ENCODE results near the gene CCL1.
"Not testable (repeated sequence)": the region's sequence is repeated elsewhere in the genome, so short reads cannot be mapped to it uniquely, and the experiment has no call there.

The CCL1 gene

DNA sequence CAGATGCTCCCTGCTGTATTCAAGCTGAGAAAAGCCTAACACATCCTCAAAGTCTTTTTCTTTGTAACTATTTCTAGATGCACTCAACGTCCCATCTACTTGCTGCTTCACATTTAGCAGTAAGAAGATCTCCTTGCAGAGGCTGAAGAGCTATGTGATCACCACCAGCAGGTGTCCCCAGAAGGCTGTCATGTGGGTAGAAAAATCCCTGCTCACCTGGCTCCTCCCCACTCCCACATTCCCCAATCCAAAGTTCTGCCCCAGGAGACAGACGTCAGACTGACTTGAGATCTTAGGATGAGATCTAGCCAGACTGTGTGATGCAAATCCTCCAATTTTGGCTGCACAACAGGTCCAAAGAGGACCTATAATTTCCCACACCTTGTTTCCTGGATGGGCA is 5.6 kb downstream of the CCL1 start:
- no peak overlapping the region for H3K4me3 ChIP-seq (ENCODE audit: low read depth, low read length)
- H3K9me3 ChIP-seq (ENCODE audit: control insufficient read depth, insufficient read depth, low read length) = no peaks in the 10 kb centered on the region
- H3K9ac ChIP-seq (ENCODE audit: low read depth, low read length) = no peak overlapping the region
- no peaks in the 10 kb centered on the region for H3K27me3 ChIP-seq (ENCODE audit: control insufficient read depth, insufficient read depth, low read length)
- H3K27ac ChIP-seq (ENCODE audit: low read depth, low read length) = no peak overlapping the region
- no peaks in the 10 kb centered on the region for H3K4me1 ChIP-seq (ENCODE audit: control insufficient read depth, insufficient read depth, low read length)
- no peaks in the 10 kb centered on the region for H3K36me3 ChIP-seq (ENCODE audit: control insufficient read depth, insufficient read depth, low read length)

DNA sequence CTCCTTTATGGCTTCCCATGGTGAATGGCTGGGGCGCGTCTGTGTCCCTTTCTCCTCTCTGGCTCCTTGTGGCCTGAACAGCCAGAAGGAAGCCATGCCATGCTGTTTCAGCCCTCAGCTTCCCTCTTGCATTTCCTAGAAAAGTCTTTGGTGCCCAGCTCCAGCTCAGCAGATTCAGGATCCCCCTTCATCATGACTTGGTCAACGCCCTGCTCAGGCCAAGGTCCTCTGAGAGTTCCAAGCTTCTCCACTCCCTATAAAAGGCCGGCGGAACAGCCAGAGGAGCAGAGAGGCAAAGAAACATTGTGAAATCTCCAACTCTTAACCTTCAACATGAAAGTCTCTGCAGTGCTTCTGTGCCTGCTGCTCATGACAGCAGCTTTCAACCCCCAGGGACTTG is 6.8 kb downstream of the CCL1 start, which contains the start of gene CCL13:
TSS of gene CCL13 (plus strand) at position 287 of the 400 bp plus-strand sequence. CDS start at position 334, 47 bp downstream.
- no peak within 1 kb of the TSS for H3K4me3 ChIP-seq (ENCODE audit: low read depth, low read length)
- H3K27ac ChIP-seq (ENCODE audit: low read depth, low read length) = no peak within 1 kb of the TSS
- no peaks in the 10 kb centered on the region for H3K9me3 ChIP-seq (ENCODE audit: control insufficient read depth, insufficient read depth, low read length)
- H3K4me1 ChIP-seq (ENCODE audit: control insufficient read depth, insufficient read depth, low read length) = no peaks in the 10 kb centered on the region
- H3K36me3 ChIP-seq (ENCODE audit: control insufficient read depth, insufficient read depth, low read length) = no peaks in the 10 kb centered on the region
- no peak within 1 kb of the TSS for H3K9ac ChIP-seq (ENCODE audit: low read depth, low read length)
- H3K27me3 ChIP-seq (ENCODE audit: control insufficient read depth, insufficient read depth, low read length) = no peaks in the 10 kb centered on the region

DNA sequence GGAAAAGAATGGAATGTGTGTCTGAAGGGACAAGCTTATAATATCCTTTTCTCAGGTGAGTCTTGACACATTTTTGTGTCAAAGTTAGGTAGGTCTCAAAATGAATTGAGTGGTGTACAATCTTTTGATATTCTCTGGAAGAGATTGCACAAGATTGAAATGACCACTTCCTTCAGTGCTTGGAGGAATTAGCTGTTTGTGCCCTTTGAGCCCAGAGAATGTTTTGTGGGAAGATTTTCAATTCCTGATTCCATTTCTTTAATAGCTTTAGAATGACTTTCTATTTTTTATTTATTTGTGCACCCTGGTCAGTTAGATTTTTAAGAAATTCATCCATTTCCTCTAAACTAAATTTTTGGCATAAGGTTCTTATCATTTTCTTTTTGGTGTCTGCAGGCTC is 8.4 kb downstream of the CCL1 start:
- no peaks in the 10 kb centered on the region for H3K36me3 ChIP-seq (ENCODE audit: control insufficient read depth, insufficient read depth, low read length)
- H3K9ac ChIP-seq (ENCODE audit: low read depth, low read length) = no peak overlapping the region
- H3K9me3 ChIP-seq (ENCODE audit: control insufficient read depth, insufficient read depth, low read length) = no peaks in the 10 kb centered on the region
- H3K4me3 ChIP-seq (ENCODE audit: low read depth, low read length) = no peak overlapping the region
- no peaks in the 10 kb centered on the region for H3K27me3 ChIP-seq (ENCODE audit: control insufficient read depth, insufficient read depth, low read length)
- peaks cover 4% of the 10 kb centered on the region; the same call in 1 of the 2 replicates for H3K4me1 ChIP-seq (ENCODE audit: control insufficient read depth, insufficient read depth, low read length)
- no peak overlapping the region for H3K27ac ChIP-seq (ENCODE audit: low read depth, low read length)

DNA sequence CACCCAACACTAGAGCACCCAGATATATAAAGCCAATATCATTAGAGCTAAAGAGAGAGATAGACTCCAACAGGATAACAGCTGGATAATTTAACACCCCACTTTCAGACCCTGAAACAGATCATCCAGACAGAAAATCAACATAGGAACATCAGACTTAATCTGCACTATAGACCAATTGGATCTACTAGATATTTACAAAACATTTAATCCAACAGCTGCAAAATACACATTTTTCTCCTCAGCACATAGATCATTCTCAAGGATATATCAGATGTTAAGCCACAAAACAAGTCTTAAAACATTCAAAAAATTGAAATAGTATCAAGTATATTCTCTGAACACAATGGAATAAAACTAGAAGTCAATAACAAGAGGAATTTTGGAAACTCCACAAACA is 10.8 kb downstream of the CCL1 start:
- Histone ChIP-seq H3K27ac (ENCODE audit: low read depth, low read length) (no peak overlapping the region), H3K9ac (ENCODE audit: low read depth, low read length) (no peak overlapping the region), H3K4me1 (ENCODE audit: control insufficient read depth, insufficient read depth, low read length) (peaks cover 4% of the 10 kb centered on the region; the same call in 1 of the 2 replicates), H3K9me3 (ENCODE audit: control insufficient read depth, insufficient read depth, low read length) (no peaks in the 10 kb centered on the region), H3K27me3 (ENCODE audit: control insufficient read depth, insufficient read depth, low read length) (no peaks in the 10 kb centered on the region), H3K4me3 (ENCODE audit: low read depth, low read length) (no peak overlapping the region), H3K36me3 (ENCODE audit: control insufficient read depth, insufficient read depth, low read length) (no peaks in the 10 kb centered on the region)

DNA sequence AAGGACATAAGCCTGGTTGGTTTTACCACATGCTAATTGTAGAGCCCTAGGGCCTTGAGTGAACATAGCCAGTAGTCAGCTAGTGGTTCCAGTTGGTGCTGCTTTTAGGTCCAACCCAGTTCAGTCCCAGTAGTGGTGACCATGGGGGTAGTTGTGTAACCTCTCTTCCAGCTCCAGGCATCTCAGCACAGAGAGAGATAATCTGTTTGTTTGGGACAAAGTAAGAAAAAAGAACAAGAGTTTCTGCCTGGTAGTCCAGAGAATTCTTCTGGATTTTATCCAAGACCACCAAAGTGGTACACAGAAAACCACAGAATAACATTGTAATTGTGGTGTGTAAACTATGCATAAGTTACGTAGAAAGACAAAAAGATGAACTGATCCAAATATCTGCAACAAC is 11.9 kb downstream of the CCL1 start:
- Histone ChIP-seq H3K4me3 (ENCODE audit: low read depth, low read length) (no peak overlapping the region), H3K27ac (ENCODE audit: low read depth, low read length) (no peak overlapping the region), H3K9me3 (ENCODE audit: control insufficient read depth, insufficient read depth, low read length) (no peaks in the 10 kb centered on the region), H3K36me3 (ENCODE audit: control insufficient read depth, insufficient read depth, low read length) (no peaks in the 10 kb centered on the region), H3K9ac (ENCODE audit: low read depth, low read length) (no peak overlapping the region), H3K4me1 (ENCODE audit: control insufficient read depth, insufficient read depth, low read length) (peaks cover 4% of the 10 kb centered on the region; the same call in 1 of the 2 replicates), H3K27me3 (ENCODE audit: control insufficient read depth, insufficient read depth, low read length) (no peaks in the 10 kb centered on the region)

DNA sequence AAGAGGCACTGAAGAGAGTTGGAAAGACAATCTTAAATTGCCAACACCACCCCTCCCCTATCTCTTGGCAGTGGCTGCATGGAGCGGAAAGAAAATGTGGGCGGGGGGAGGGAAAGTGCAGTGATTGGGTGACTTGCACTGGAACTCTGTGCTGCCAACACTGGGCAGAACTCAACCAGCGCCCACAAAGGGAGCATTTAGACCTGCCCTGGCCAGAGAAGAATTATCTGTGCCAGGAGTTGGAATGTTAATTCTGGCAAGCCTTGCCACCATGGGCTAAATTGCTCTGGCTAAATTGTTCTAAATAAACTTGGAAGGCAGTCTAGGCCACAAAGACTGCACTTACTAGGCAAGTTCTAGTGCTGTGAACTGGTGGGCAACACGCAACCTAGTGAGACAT is 13.3 kb downstream of the CCL1 start:
- H3K36me3 ChIP-seq (ENCODE audit: control insufficient read depth, insufficient read depth, low read length) = no peaks in the 10 kb centered on the region
- H3K9me3 ChIP-seq (ENCODE audit: control insufficient read depth, insufficient read depth, low read length) = no peaks in the 10 kb centered on the region
- no peak overlapping the region for H3K27ac ChIP-seq (ENCODE audit: low read depth, low read length)
- H3K27me3 ChIP-seq (ENCODE audit: control insufficient read depth, insufficient read depth, low read length) = no peaks in the 10 kb centered on the region
- H3K4me3 ChIP-seq (ENCODE audit: low read depth, low read length) = no peak overlapping the region
- no peak overlapping the region for H3K9ac ChIP-seq (ENCODE audit: low read depth, low read length)
- peaks cover 4% of the 10 kb centered on the region; the same call in 1 of the 2 replicates for H3K4me1 ChIP-seq (ENCODE audit: control insufficient read depth, insufficient read depth, low read length)

DNA sequence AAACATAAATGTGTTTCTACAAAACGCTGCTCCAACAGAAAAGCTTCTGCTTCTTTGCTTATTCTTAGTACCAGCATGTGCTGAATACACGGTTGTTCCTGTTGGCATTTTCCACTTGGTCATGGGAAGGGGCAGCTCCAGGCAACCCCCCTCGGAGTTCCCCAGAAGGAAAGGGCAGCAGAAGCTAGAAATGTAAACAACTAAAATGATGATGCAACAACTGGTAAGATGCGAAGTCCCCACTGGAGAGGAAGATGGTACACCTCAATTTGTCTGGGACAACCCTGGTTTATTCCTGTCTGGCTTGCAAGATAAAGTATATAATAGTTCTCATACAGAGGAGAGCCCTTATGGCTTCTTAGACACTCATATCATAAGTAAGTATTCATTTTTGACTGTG is 16.0 kb downstream of the CCL1 start:
- H3K9ac ChIP-seq (ENCODE audit: low read depth, low read length) = no peak overlapping the region
- no peaks in the 10 kb centered on the region for H3K36me3 ChIP-seq (ENCODE audit: control insufficient read depth, insufficient read depth, low read length)
- no peaks in the 10 kb centered on the region for H3K27me3 ChIP-seq (ENCODE audit: control insufficient read depth, insufficient read depth, low read length)
- no peak overlapping the region for H3K27ac ChIP-seq (ENCODE audit: low read depth, low read length)
- peaks cover 4% of the 10 kb centered on the region; the same call in 1 of the 2 replicates for H3K4me1 ChIP-seq (ENCODE audit: control insufficient read depth, insufficient read depth, low read length)
- no peak overlapping the region for H3K4me3 ChIP-seq (ENCODE audit: low read depth, low read length)
- H3K9me3 ChIP-seq (ENCODE audit: control insufficient read depth, insufficient read depth, low read length) = no peaks in the 10 kb centered on the region

GRCh38 chr17:34341916-34342315 is 21.1 kb downstream of the CCL1 start:
- H3K27ac ChIP-seq (ENCODE audit: low read depth, low read length) = no peak overlapping the region
- H3K9me3 ChIP-seq (ENCODE audit: control insufficient read depth, insufficient read depth, low read length) = no peaks in the 10 kb centered on the region
- no peak overlapping the region for H3K4me3 ChIP-seq (ENCODE audit: low read depth, low read length)
- H3K4me1 ChIP-seq (ENCODE audit: control insufficient read depth, insufficient read depth, low read length) = no peaks in the 10 kb centered on the region
- H3K36me3 ChIP-seq (ENCODE audit: control insufficient read depth, insufficient read depth, low read length) = no peaks in the 10 kb centered on the region
- no peak overlapping the region for H3K9ac ChIP-seq (ENCODE audit: low read depth, low read length)
- no peaks in the 10 kb centered on the region for H3K27me3 ChIP-seq (ENCODE audit: control insufficient read depth, insufficient read depth, low read length)

GRCh38 chr17:34339138-34339770 is 23.8 kb downstream of the CCL1 start:
- Histone ChIP-seq H3K9me3 (ENCODE audit: control insufficient read depth, insufficient read depth, low read length) (no peaks in the 10 kb centered on the region), H3K9ac (ENCODE audit: low read depth, low read length) (no peak overlapping the region), H3K36me3 (ENCODE audit: control insufficient read depth, insufficient read depth, low read length) (no peaks in the 10 kb centered on the region), H3K27ac (ENCODE audit: low read depth, low read length) (no peak overlapping the region), H3K4me3 (ENCODE audit: low read depth, low read length) (no peak overlapping the region), H3K27me3 (ENCODE audit: control insufficient read depth, insufficient read depth, low read length) (no peaks in the 10 kb centered on the region), H3K4me1 (ENCODE audit: control insufficient read depth, insufficient read depth, low read length) (no peaks in the 10 kb centered on the region)

DNA sequence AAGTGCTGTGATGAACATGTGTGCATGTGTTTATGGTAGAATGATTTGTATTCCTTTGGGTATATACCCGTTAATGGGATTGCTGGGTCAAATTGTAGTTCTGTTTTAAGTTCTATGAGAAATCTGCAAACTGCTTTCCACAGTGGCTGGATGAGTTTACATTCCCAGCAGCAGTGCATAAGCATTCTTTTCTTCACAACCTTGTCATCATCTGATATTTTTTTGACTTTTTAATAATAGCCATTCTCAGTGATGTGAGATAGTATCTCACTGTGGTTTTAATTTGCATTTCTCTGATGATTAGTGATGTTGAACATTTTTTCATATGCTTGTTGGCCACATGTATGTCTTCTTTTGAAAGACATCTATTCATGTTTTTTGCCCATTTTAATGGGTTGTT is 25.3 kb downstream of the CCL1 start:
- no peak overlapping the region for H3K4me3 ChIP-seq (ENCODE audit: low read depth, low read length)
- H3K36me3 ChIP-seq (ENCODE audit: control insufficient read depth, insufficient read depth, low read length) = no peaks in the 10 kb centered on the region
- H3K27me3 ChIP-seq (ENCODE audit: control insufficient read depth, insufficient read depth, low read length) = no peaks in the 10 kb centered on the region
- H3K9ac ChIP-seq (ENCODE audit: low read depth, low read length) = no peak overlapping the region
- H3K9me3 ChIP-seq (ENCODE audit: control insufficient read depth, insufficient read depth, low read length) = no peaks in the 10 kb centered on the region
- no peaks in the 10 kb centered on the region for H3K4me1 ChIP-seq (ENCODE audit: control insufficient read depth, insufficient read depth, low read length)
- no peak overlapping the region for H3K27ac ChIP-seq (ENCODE audit: low read depth, low read length)

- H3K9ac ChIP-seq (ENCODE audit: low read depth, low read length); H3K27me3 ChIP-seq (ENCODE audit: control insufficient read depth, insufficient read depth, low read length); H3K36me3 ChIP-seq (ENCODE audit: control insufficient read depth, insufficient read depth, low read length); H3K4me1 ChIP-seq (ENCODE audit: control insufficient read depth, insufficient read depth, low read length); H3K4me3 ChIP-seq (ENCODE audit: low read depth, low read length); H3K9me3 ChIP-seq (ENCODE audit: control insufficient read depth, insufficient read depth, low read length); H3K27ac ChIP-seq (ENCODE audit: low read depth, low read length): not testable (repeated sequence)
Measured at GRCh38 chr17:34327580-34327979, 35.5 kb downstream of the CCL1 start.
